Keratinocyte (primary cell): ENCODE data around the gene MAP4K2. TPM values are rescaled to one million over a fixed set of nuclear protein-coding genes. Genes with fewer than 3 reads are reported as not detected.

Source experiments
- DNase-seq: peaks from one replicate; pipeline ENCODE4 v3.0.0-alpha.2; 2011; ENCODE audit warnings: low read depth, missing footprints, low spot score
- FAIRE-seq: peaks from 2 replicates; lab custom pipeline; 2011; peaks lifted over from hg19 to GRCh38; lab: Jason Lieb, UNC
- H2AFZ ChIP-seq: 2 replicates; pipeline ENCODE4 v1.6.0; 2012; ENCODE audit warnings: low read length, control low read depth, inconsistent platforms; ENCODE audit not compliant: control insufficient read depth
- H3K27ac ChIP-seq: 2 replicates; pipeline ENCODE4 v1.5.1; 2011; ENCODE audit warnings: low read length; ENCODE audit not compliant: control insufficient read depth, insufficient read depth
- H3K27me3 ChIP-seq: 3 replicates; pipeline ENCODE4 v1.6.0; 2011; ENCODE audit warnings: low read length; ENCODE audit not compliant: control insufficient read depth, insufficient read depth; ENCODE audit errors: extremely low read depth
- H3K36me3 ChIP-seq, 2 experiments: 2 replicates in 1 of 2; 3 replicates in 1 of 2; pipeline ENCODE4 v1.5.1; 2011; ENCODE audit warnings: low read length in 2 of 2, mild to moderate bottlenecking in 1 of 2; ENCODE audit not compliant: control insufficient read depth in 2 of 2, insufficient read depth in 2 of 2; ENCODE audit errors: extremely low read depth in 1 of 2
- H3K4me1 ChIP-seq: 3 replicates; pipeline ENCODE4 v1.5.1; 2011; ENCODE audit warnings: low read length; ENCODE audit not compliant: control insufficient read depth, insufficient read depth; ENCODE audit errors: extremely low read depth
- H3K4me2 ChIP-seq: 3 replicates; pipeline ENCODE4 v1.6.0; 2011; ENCODE audit warnings: low read depth, low read length; ENCODE audit not compliant: control insufficient read depth, insufficient read depth; ENCODE audit errors: extremely low read depth
- H3K4me3 ChIP-seq, 3 experiments: fragments of 200-600 bp in 1 of 3; sonication (generic) in 1 of 3; 2 replicates in 2 of 3; 3 replicates in 1 of 3; pipeline ENCODE4 v1.5.1; 2011 to 2016; ENCODE audit warnings: low read length in 3 of 3, mild to moderate bottlenecking in 3 of 3, control low read depth in 2 of 3, inconsistent platforms in 1 of 3, low read depth in 1 of 3, mixed read lengths in 1 of 3, mixed run types in 1 of 3, moderate library complexity in 1 of 3; ENCODE audit not compliant: control insufficient read depth in 2 of 3, insufficient read depth in 2 of 3; ENCODE audit errors: extremely low read depth in 1 of 3
- H3K79me2 ChIP-seq: 2 replicates; pipeline ENCODE4 v1.6.0; 2012; ENCODE audit warnings: low read length; ENCODE audit not compliant: control insufficient read depth, insufficient read depth
- H3K9ac ChIP-seq: 3 replicates; pipeline ENCODE4 v1.6.0; 2011; ENCODE audit warnings: low read length; ENCODE audit not compliant: control insufficient read depth, insufficient read depth; ENCODE audit errors: extremely low read depth
- H3K9me1 ChIP-seq: 3 replicates; pipeline ENCODE4 v1.6.0; 2011; ENCODE audit warnings: low read length; ENCODE audit not compliant: control insufficient read depth, insufficient read depth; ENCODE audit errors: extremely low read depth
- H3K9me3 ChIP-seq: 2 replicates; pipeline ENCODE4 v1.5.1; 2012; ENCODE audit warnings: low read depth, low read length; ENCODE audit not compliant: control insufficient read depth
- H4K20me1 ChIP-seq: 3 replicates; pipeline ENCODE4 v1.6.0; 2011; ENCODE audit warnings: low read length; ENCODE audit not compliant: control insufficient read depth, insufficient read depth; ENCODE audit errors: extremely low read depth
- EZH2 ChIP-seq: IDR thresholded peaks from one replicate; pipeline ENCODE4 v1.6.1; 2012; ENCODE audit warnings: inconsistent platforms, mild to moderate bottlenecking, low read length, moderate library complexity
- dilution Hi-C: fragments of 300-500 bp; cut with MboI; formaldehyde crosslinking; loops from one replicate; pipeline ENCODE4 v1.7.0; 2020; ENCODE audit warnings: low sequenced_read_pairs; ENCODE audit not compliant: extremely low pct_ligation_motif_present
- polyA plus RNA-seq, 5 experiments: library from polyadenylated mRNA; depleted of rRNA in 3 of 5; stranded (reverse) in 3 of 5; stranded (forward) in 1 of 5; unstranded in 1 of 5; fragments of >200 nt; gene quantifications; 1 replicate in 1 of 5; 2 replicates in 3 of 5; 3 replicates in 1 of 5; pipeline versions ENCODE4 v1.2.1 to v1.2.3, GENCODE V29; 2011 to 2012; ENCODE audit warnings: missing spikeins in 2 of 5, low read depth in 1 of 5, low replicate concordance in 1 of 5
- TF ChIP-seq, protein P1 (sequence below), 3 experiments: IDR thresholded peaks in 1 of 3; conservative IDR thresholded peaks in 1 of 3; optimal IDR thresholded peaks in 1 of 3; 2 replicates in 2 of 3; 3 replicates in 1 of 3; pipeline versions ENCODE3 to v1.5.1; 2011; ENCODE audit warnings: low read length in 3 of 3, mild to moderate bottlenecking in 3 of 3, moderate library complexity in 2 of 3, control low read depth in 1 of 3, inconsistent platforms in 1 of 3; ENCODE audit not compliant: insufficient read depth in 2 of 3; ENCODE audit errors: extremely low read depth in 1 of 3

The MAP4K2 gene
- polyA plus RNA-seq, 1 donor (not counting 4 experiments of a cell fraction or from before 2014, with no cell fraction given) = 6.7 TPM

DNA sequence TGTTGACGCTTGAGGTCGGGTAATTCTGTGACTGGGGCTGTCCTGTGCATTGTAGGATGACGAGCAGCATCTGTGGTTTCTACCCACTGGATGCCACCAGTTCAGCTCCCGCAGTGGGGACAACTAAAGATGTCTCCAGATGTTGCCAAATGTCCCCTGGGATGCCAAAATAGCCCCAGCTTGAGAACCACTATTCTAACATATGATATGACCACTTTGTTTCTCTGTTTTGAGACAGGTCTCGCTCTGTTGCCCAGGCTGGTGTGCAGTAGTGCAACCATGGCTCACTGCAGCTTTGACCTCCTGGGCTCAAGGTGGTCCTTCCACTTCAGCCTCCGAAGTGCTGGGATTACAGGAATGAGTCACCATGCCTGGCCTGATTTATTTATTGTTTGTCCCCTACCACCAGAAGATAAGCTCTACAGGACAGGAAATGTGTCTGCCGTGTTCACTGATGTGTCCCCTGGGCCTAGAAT lies 11.7 kb upstream of the MAP4K2 start:
- DNase-seq = no peak
- no peak for TF ChIP-seq EZH2
- TF ChIP-seq, protein P1, sequence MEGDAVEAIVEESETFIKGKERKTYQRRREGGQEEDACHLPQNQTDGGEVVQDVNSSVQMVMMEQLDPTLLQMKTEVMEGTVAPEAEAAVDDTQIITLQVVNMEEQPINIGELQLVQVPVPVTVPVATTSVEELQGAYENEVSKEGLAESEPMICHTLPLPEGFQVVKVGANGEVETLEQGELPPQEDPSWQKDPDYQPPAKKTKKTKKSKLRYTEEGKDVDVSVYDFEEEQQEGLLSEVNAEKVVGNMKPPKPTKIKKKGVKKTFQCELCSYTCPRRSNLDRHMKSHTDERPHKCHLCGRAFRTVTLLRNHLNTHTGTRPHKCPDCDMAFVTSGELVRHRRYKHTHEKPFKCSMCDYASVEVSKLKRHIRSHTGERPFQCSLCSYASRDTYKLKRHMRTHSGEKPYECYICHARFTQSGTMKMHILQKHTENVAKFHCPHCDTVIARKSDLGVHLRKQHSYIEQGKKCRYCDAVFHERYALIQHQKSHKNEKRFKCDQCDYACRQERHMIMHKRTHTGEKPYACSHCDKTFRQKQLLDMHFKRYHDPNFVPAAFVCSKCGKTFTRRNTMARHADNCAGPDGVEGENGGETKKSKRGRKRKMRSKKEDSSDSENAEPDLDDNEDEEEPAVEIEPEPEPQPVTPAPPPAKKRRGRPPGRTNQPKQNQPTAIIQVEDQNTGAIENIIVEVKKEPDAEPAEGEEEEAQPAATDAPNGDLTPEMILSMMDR (optimal IDR thresholded peaks at IDR 0.05 in 1 of 3, IDR thresholded peaks at IDR 0.05 in 1 of 3, conservative IDR thresholded peaks at IDR 0.05 in 1 of 3; ENCODE audit: extremely low read depth in 1 of 3, insufficient read depth in 2 of 3, low read length in 3 of 3) = no peak
- dilution Hi-C loops = no loop called here
- H3K36me3 ChIP-seq = no peaks in the 10 kb centered on the region
- H3K4me2 ChIP-seq = no peak overlapping the region
- no peaks in the 10 kb centered on the region for H4K20me1 ChIP-seq
- H2AFZ ChIP-seq = no peak overlapping the region
- H3K4me3 ChIP-seq = no peak overlapping the region
- no peaks in the 10 kb centered on the region for H3K79me2 ChIP-seq
- no peak for FAIRE-seq
- H3K27ac ChIP-seq = no peak overlapping the region
- H3K4me1 ChIP-seq = peaks cover 3% of the 10 kb centered on the region
- H3K27me3 ChIP-seq = no peaks in the 10 kb centered on the region
- no peaks in the 10 kb centered on the region for H3K9me1 ChIP-seq
- H3K9ac ChIP-seq = no peak overlapping the region
- H3K9me3 ChIP-seq = no peaks in the 10 kb centered on the region

DNA sequence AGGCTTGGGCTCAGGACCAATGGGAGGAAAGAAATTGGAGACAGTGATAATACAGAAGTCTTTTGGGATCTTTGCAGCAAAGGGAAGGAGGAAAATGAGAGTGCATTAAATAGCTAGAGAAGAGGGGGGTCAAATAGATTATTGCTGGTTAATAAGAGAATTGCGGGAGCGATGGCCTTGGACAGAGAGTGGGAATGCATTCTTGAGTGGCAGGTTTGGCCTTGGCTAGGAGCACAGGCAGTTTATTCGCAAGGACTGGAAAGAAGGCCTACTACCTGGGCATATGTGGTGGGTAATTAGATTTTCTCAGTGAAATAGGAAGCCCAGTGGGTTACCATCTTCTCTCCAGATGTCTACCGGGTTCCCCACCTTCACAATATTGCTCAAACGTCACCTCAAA lies 10.8 kb upstream of the MAP4K2 start:
- dilution Hi-C loops = no loop called here
- TF ChIP-seq EZH2 = no peak
- TF ChIP-seq, protein P1 (optimal IDR thresholded peaks at IDR 0.05 in 1 of 3, IDR thresholded peaks at IDR 0.05 in 1 of 3, conservative IDR thresholded peaks at IDR 0.05 in 1 of 3; ENCODE audit: extremely low read depth in 1 of 3, insufficient read depth in 2 of 3, low read length in 3 of 3) = no peak

More for the DNA sequence above, 10.8 kb upstream of the MAP4K2 start:
- DNase-seq (no peak), FAIRE-seq (no peak)
- H3K9ac ChIP-seq = no peak overlapping the region
- no peaks in the 10 kb centered on the region for H3K9me1 ChIP-seq
- H3K4me1 ChIP-seq = peaks cover 9% of the 10 kb centered on the region
- H2AFZ ChIP-seq = no peak overlapping the region
- H3K4me3 ChIP-seq = no peak overlapping the region
- H3K27ac ChIP-seq = no peak overlapping the region
- H3K79me2 ChIP-seq = peaks cover 4% of the 10 kb centered on the region
- no peak overlapping the region for H3K4me2 ChIP-seq
- no peaks in the 10 kb centered on the region for H4K20me1 ChIP-seq
- no peaks in the 10 kb centered on the region for H3K27me3 ChIP-seq
- H3K9me3 ChIP-seq = no peaks in the 10 kb centered on the region
- H3K36me3 ChIP-seq = no peaks in the 10 kb centered on the region
